NCI-H1417 treated with DMSO at 0.1 percent for 48 hours (cell line): Measurements from ENCODE around the gene HOXA11.

ENCODE experiments used
- DNase-seq: peaks from one replicate; lab custom pipeline; 2025; lab: John Stamatoyannopoulos, UW

The HOXA11 gene

DNA sequence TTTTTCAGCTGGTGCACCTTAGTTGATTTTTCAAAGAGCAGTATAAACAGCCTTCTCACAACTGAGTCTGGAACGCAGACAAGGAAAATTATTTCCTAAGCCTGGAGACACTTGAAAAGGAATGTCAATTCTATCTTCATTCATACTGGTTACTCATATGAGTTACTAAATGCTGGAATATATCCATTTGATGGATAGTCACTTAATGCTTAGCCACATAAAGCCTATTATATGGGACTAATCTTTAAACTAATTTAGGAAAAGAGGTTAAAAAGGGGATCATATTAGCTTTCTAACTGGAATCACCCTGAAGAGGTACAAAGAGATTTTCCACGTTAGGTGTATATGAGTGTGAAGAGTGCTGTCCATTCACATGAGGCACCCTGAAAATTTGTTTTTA lies 52.8 kb downstream of the HOXA11 start:
- DNase-seq, result no peak

- no peak for DNase-seq
Observed at GRCh38 chr7:27131390-27131819, 53.6 kb downstream of the HOXA11 start.
